ENCODE measurements around the gene RAB13. TPM values are rescaled to one million over a fixed set of nuclear protein-coding genes. Genes with fewer than 3 reads are reported as not detected.
"Not testable (repeated sequence)": the region's sequence is repeated elsewhere in the genome, so short reads cannot be mapped to it uniquely, and the experiment has no call there.

The RAB13 gene
- total and polyA plus RNA-seq, 2 donors (not counting 3 experiments of a cell fraction or from before 2014, with no cell fraction given), result 76.0 to 124 TPM

GRCh38 chr1:154000420-154000819, 14.3 kb upstream of the RAB13 start:
- Histone ChIP-seq H3K27me3 (ENCODE audit: control insufficient read depth in 2 of 2, insufficient read depth in 2 of 2, low read length in 2 of 2) (no peaks in the 10 kb centered on the region), H3K27ac (ENCODE audit: insufficient read depth, low read depth, low read length) (no peak overlapping the region), H3K9me3 (replicated peaks; ENCODE audit: control insufficient read depth, insufficient read depth, low read length) (no peaks in the 10 kb centered on the region), H2AFZ (ENCODE audit: low read depth, low read length) (no peak overlapping the region), H3K9me1 (replicated peaks; ENCODE audit: control insufficient read depth, extremely low read depth, insufficient read depth, low read length) (no peaks in the 10 kb centered on the region), H3K4me1 (ENCODE audit: control insufficient read depth, extremely low read depth, insufficient read depth, low read length) (no peaks in the 10 kb centered on the region), H3K79me2 (ENCODE audit: control insufficient read depth, insufficient read depth, low read length) (no peaks in the 10 kb centered on the region), H3K9ac (replicated peaks; ENCODE audit: extremely low read depth, insufficient read depth, low read length) (no peak overlapping the region), H4K20me1 (replicated peaks; ENCODE audit: control insufficient read depth, extremely low read depth, insufficient read depth, low read length) (no peaks in the 10 kb centered on the region), H3K36me3 (ENCODE audit: control insufficient read depth in 2 of 2, extremely low read depth in 1 of 2, insufficient read depth in 2 of 2, low read length in 2 of 2) (no peaks in the 10 kb centered on the region), H3K4me3 (replicated peaks in 1 of 3; ENCODE audit: insufficient read depth in 1 of 3, low read depth in 1 of 3, low read length in 3 of 3) (no peak overlapping the region), H3K4me2 (ENCODE audit: insufficient read depth, low read length) (no peak overlapping the region)
- dilution Hi-C loops (cut with MboI; ENCODE audit: extremely low pct_ligation_motif_present, low sequenced_read_pairs), result no loop called here
- CTCF ChIA-PET, result no interaction called here
- TF ChIP-seq MAX (IDR thresholded peaks at IDR 0.05; ENCODE audit: insufficient read depth, insufficient read length) (no peak), JUN (IDR thresholded peaks at IDR 0.05; ENCODE audit: borderline replicate concordance, insufficient read depth, insufficient read length, low read depth) (no peak), MYC (IDR thresholded peaks at IDR 0.05; ENCODE audit: low read depth, low read length) (no peak), POLR2A (IDR thresholded peaks at IDR 0.05; ENCODE audit: low read depth, low read length) (no peak), CTCF (IDR thresholded peaks at IDR 0.05; ENCODE audit: extremely low read depth in 1 of 2, insufficient read depth in 1 of 2, low read depth in 1 of 2, low read length in 2 of 2) (no peak), GATA2 (IDR thresholded peaks at IDR 0.05; ENCODE audit: insufficient read depth, insufficient read length, low read depth, low read length) (no peak), FOS (IDR thresholded peaks at IDR 0.05; ENCODE audit: borderline replicate concordance, insufficient read depth, low read length) (no peak), POLR2AphosphoS5 (IDR thresholded peaks at IDR 0.05; ENCODE audit: insufficient read depth, low read depth, low read length) (no peak), EZH2 (IDR thresholded peaks at IDR 0.05; ENCODE audit: borderline replicate concordance, low read depth, low read length, severe bottlenecking) (no peak)
- POLR2A ChIA-PET, result interaction anchor here (2.1 kb wide), 1 partner anchor 10 kb away, joined by 6 read pairs; the partner anchor contains the start of gene RPS27
- DNase-seq (ENCODE audit: low read depth, low spot score) (no peak), FAIRE-seq (no peak)
- no TSS peak for BruUV-seq (replicated peaks)
- intact Hi-C loops (cut with micrococcal nuclease), result no loop called here

GRCh38 chr1:153996882-153997281, 10.7 kb upstream of the RAB13 start:
- H3K79me2 ChIP-seq (ENCODE audit: control insufficient read depth, insufficient read depth, low read length); H4K20me1 ChIP-seq (replicated peaks; ENCODE audit: control insufficient read depth, extremely low read depth, insufficient read depth, low read length); H3K9me1 ChIP-seq (replicated peaks; ENCODE audit: control insufficient read depth, extremely low read depth, insufficient read depth, low read length); H3K36me3 ChIP-seq (ENCODE audit: control insufficient read depth in 2 of 2, extremely low read depth in 1 of 2, insufficient read depth in 2 of 2, low read length in 2 of 2); H3K4me2 ChIP-seq (ENCODE audit: insufficient read depth, low read length); CTCF ChIA-PET; FAIRE-seq; H3K9me3 ChIP-seq (replicated peaks; ENCODE audit: control insufficient read depth, insufficient read depth, low read length); H3K27me3 ChIP-seq (ENCODE audit: control insufficient read depth in 2 of 2, insufficient read depth in 2 of 2, low read length in 2 of 2); dilution Hi-C loops (cut with MboI; ENCODE audit: extremely low pct_ligation_motif_present, low sequenced_read_pairs); POLR2A ChIA-PET; BruUV-seq (replicated peaks); H3K27ac ChIP-seq (ENCODE audit: insufficient read depth, low read depth, low read length); H3K4me3 ChIP-seq (replicated peaks in 1 of 3; ENCODE audit: insufficient read depth in 1 of 3, low read depth in 1 of 3, low read length in 3 of 3); H3K9ac ChIP-seq (replicated peaks; ENCODE audit: extremely low read depth, insufficient read depth, low read length); H2AFZ ChIP-seq (ENCODE audit: low read depth, low read length); DNase-seq (ENCODE audit: low read depth, low spot score): not testable (repeated sequence)
- H3K4me1 ChIP-seq (ENCODE audit: control insufficient read depth, extremely low read depth, insufficient read depth, low read length), result peaks cover 10% of the 10 kb centered on the region
- intact Hi-C loops (cut with micrococcal nuclease), result loop anchor here (10.0 kb wide), 1 partner anchor 158 kb away; the partner anchor contains the start of gene NUP210L
